Activated CD4-positive, alpha-beta T cell treated with anti-CD3 and anti-CD28 coated beads, Interleukin-2, amount 50 U/mL, for 48 hours (primary cell): ENCODE data around the gene CNTN6.

Source experiments
- DNase-seq, 2 experiments: peaks; one replicate each; pipeline ENCODE4 v3.0.0-alpha.2; 2020

Gene CNTN6

GRCh38 chr3:1092771-1093170 lies at the start of gene CNTN6:
Gene CNTN6, plus strand, starts transcription at chr3:1093024. Its CDS starts 54,985 bp downstream, at chr3:1148009.
- no peak for DNase-seq

- no peak for DNase-seq
Measured at GRCh38 chr3:1048558-1048957, 44.3 kb upstream of the CNTN6 start.

GRCh38 chr3:1055870-1056269 lies 37.0 kb upstream of the CNTN6 start:
- no peak for DNase-seq

- no peak for DNase-seq
Measured at GRCh38 chr3:1056744-1057143, 36.1 kb upstream of the CNTN6 start.

DNA sequence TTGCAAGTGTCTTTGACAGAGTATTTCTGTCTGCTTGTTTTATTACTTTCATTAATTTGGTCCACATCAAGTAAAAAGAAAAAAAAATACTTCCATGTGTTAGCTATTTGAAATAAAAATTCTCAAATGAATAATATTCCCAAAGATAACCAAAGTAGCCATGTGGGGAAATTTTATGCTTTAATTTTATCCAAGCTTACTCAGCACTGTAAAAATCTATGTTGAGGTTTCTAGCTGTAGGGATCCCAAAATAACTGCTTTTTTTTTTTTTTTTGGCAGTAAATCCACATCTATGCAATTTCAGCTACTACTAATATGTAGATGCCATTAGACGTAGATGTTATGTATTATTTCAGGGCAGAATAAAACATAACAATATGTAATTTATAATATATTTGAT lies 35.4 kb upstream of the CNTN6 start:
- DNase-seq: no peak

GRCh38 chr3:1068985-1069384 lies 23.8 kb upstream of the CNTN6 start:
- no peak for DNase-seq

GRCh38 chr3:1072041-1072440 lies 20.8 kb upstream of the CNTN6 start:
- no peak for DNase-seq

DNA sequence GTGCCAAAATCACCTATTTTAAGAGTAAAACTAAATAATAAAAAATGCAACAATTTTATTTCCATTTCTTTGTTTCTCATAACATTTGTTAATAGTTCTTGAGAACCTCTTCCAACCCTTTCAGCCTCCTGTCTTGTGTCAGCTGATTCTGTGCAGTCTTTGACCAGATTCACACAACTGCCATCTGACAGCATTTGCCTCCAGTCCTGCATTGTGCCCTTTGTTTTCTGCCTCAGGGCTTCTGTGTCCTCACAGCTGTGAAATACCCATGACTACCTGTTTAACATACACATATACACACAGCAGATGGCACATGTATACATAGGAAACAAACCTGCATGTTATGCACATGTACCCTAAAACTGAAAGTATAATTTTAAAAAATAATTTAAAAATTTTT lies 13.2 kb upstream of the CNTN6 start:
- DNase-seq: no peak

GRCh38 chr3:1082108-1082507 lies 10.7 kb upstream of the CNTN6 start:
- peak; percentile 1 to 5 for DNase-seq

DNA sequence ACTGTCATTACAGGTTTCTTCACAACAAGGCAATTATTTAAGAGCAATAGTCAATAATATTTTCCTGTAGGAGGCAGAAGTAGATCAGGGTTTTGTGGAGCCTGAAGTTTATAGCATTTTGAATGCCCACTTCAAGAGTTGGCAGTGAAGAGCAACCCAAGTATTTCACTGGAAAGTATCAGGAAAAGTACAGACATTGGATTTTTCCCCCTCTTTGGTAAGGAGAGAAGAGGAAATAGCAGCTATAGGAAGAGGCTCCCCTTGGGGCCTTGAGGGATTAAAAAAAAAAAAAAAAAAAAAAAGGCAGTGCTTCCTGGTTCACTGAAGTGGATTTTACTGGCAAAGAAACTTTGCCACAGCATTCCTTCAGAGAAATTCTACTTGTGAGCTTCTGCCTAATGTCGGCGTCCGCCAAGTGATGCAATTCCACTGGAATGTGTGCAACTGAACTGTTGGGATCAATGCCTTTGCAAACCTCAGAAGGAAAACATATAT lies 5.7 kb upstream of the CNTN6 start:
- no peak for DNase-seq

DNA sequence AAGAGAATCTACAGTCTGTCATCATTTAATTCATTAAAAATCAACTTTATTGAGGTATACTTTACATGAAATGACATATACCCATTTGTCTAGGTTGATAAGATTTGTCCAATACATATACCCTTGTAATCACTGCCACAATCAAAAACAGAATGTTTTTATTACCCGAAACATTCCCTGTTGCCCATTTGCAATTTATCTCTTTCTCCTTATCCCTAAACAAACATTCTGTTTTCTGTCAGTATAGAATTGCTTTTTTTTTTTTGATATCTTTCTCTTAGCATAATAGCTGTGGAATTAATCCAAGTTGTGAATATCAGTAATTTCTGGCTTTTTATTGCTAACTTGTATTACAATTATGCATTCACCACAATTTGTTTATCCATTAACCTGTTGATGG lies 4.3 kb upstream of the CNTN6 start:
- no peak for DNase-seq

DNA sequence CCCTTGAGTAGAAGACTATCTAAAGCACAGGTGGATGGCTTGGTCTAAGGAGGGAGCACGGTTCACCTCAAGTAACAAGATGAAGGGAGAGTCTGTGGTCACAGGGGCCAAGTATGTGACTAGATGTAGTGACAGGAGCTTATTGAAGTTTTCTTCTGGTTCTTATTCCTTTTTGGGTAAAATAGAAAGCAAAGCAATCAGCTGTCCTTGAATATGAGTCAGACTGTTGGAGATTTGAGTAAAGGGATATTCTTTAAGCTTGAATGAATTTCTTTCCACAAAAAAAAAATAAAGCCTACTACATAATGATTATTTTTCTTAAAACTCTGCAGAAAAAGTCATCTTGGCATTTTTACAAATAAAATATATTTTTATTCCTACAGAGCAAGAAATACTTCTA lies 1.5 kb upstream of the CNTN6 start:
- DNase-seq: no peak

DNA sequence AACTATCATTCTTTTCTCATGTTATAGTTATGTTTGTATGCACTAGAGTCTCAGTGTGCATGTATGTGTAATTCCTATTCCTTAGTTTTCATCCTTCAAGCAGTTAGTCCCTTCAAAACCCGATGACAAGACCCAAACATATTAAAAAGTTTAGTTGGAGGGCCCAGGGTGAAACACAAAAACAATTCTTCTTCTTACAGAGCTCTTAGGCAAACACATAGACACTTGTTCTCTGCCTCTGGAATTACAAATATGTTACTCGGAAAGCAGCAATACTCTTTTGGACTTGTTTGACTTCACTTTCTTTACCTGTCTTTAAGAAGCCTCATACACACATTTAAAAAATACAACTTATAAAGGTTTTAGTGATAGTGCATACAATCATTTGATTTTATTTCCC lies 763 bp upstream of the CNTN6 start:
- DNase-seq: no peak

DNA sequence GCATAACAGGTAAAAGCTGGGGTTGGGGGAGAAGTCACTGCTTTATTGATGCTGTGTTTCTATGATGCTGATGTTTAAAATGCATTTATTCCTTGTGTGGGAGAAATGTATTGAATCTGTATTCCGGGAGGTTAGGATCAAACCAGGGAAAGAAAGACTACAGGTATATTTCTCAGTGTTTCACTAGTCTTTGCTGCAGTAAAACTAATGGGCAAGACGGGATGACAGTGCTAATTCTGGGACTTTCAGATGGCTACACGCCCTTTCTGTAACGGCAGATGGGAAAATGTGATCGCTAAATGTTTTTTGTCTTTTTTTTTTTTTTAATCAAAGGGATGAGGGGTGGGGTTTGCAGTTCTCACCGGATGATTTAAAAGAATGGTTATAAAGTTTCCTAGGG lies 393 bp downstream of the CNTN6 start:
- DNase-seq: no peak

DNA sequence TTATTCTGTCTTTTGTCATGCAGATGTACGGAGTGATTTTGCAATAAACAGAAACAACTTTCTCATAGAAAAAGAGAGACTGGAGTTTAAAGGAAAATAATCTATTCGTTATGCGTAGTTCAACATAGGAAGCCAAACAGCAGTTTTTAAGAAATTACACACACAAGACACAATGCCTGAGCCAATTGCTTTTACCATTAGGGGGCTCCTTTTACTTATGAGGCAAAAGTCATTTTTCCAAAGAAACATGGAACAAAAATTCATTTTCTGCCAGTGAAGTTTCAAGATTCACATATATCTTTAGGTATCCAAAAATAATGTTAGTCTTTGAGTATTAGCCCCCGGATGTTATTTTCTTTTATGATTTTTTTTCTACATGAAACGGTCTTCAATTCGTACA lies 10.7 kb downstream of the CNTN6 start:
- DNase-seq: no peak

DNA sequence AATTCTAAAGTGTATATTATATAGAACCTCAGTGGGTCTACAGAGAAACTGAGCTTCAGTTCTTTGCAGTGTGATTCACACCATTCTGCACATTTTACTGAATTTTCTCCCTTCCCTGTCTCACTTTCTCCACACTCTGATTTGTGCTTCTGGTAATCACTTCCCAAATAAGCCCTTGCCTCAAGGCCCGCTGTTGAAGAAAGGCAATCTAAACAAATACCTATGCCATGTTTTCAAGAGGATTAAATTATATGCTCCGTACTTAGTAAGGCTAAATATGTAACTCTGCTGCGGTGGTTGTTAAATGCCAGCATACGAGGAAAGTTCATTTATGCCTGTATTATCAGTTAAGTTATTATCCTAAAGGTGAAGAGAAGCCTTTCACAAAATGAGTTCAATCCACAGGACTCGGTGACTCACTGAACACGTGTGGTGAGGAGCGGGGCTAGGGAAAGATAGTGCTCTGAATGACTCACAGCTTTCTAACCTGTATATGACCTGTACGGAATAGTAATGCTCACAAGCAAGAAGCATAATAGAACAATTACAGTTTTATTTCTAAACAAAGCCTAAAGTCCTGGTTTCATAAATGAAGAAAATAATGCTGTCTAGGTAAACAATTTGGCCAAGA lies 25.1 kb downstream of the CNTN6 start:
- no peak for DNase-seq

GRCh38 chr3:1131166-1131565 lies 38.3 kb downstream of the CNTN6 start:
- no peak for DNase-seq

GRCh38 chr3:1135194-1135593 lies 42.4 kb downstream of the CNTN6 start:
- DNase-seq: no peak

GRCh38 chr3:1138036-1138435 lies 45.2 kb downstream of the CNTN6 start:
- no peak for DNase-seq

GRCh38 chr3:1139071-1139470 lies 46.2 kb downstream of the CNTN6 start:
- DNase-seq: no peak

DNA sequence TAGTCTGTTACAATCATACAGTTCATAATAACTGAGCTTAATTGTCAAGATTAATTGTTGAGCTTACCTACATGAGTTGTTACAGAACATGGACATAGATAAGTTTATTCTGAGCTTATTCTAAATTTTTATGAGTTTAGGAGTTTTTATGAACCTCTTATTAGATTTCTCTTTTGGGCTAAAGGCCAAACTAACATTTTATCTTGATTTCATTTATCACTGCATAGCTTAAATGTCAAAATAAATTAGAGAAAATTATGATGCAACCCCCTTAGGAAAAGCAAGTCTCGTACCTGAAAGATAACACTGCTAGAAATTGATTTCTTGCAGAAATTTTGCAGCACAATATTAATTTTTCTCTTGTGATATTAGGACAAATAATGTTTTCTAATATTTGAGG lies 54.5 kb downstream of the CNTN6 start:
- no peak for DNase-seq

- DNase-seq: no peak
Measured at GRCh38 chr3:1147819-1148218, 55.0 kb downstream of the CNTN6 start.

- DNase-seq: no peak
Measured at GRCh38 chr3:1164101-1164500, 71.3 kb downstream of the CNTN6 start.

DNA sequence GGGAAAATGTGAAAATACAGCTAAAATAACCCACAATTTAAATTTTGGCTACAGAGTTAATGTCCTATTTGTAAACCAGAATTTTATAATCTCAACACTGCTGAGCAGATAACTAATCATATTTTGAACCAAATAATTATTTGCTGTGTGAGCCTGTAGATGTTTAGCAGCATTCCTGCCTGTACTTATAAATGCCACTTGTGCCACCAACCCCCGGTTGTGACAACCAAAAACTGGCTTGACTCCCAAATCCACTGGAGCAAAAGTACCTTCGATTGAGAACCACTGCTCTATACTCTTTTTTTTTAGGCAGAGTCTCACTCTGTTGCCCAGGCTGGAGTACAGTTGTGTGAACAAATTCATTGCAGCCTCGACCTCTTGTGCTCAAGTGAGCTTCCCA lies 78.5 kb downstream of the CNTN6 start:
- DNase-seq: no peak

DNA sequence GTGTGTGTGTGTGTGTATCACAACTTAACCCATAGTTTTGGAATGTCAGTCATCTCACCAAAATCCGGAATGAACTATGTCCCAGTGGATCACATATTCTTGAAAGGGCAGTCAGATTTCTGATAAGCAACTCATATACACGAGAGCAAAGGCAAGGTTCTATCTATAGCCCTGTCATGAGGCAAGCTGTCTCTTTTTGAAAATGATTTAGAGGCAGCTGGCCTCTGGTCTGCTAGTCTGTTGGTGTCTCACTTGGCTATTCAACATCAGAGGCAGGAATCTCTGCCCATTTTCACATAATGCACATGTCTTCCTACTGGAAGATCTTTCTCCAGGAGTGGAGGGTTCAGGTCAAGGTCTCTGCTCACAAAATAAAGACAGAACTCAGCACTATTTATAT lies 79.8 kb downstream of the CNTN6 start:
- no peak for DNase-seq

- no peak for DNase-seq
Measured at GRCh38 chr3:1179146-1179545, 86.3 kb downstream of the CNTN6 start.
